HG02798 (cell line): Measurements from ENCODE around the gene ZNF626.
"Not testable (repeated sequence)": the region's sequence is repeated elsewhere in the genome, so short reads cannot be mapped to it uniquely, and the experiment has no call there.

Experiments
- ATAC-seq: cut with Tn5 transposase; IDR thresholded peaks from one replicate; pipeline ENCODE4 v1.9.1; 2021; ENCODE audit warnings: mild to moderate bottlenecking; ENCODE audit not compliant: unreplicated experiment, poor library complexity

The ZNF626 gene

GRCh38 chr19:20661150-20661819 is at the start of gene ZNF626:
Gene ZNF626, minus strand, starts transcription at chr19:20661571. Its CDS starts 125 bp downstream, at chr19:20661446.
- peak; percentile 74 for ATAC-seq

GRCh38 chr19:20669263-20669662 is 7.9 kb upstream of the ZNF626 start:
- no peak for ATAC-seq

GRCh38 chr19:20667281-20667680 is 5.9 kb upstream of the ZNF626 start:
- ATAC-seq, result no peak

- no peak for ATAC-seq
These were observed 3.8 kb upstream of the ZNF626 start for GRCh38 chr19:20664901-20665781.

GRCh38 chr19:20664475-20664874 is 3.1 kb upstream of the ZNF626 start:
- not testable (repeated sequence) for ATAC-seq

- no peak for ATAC-seq
These were observed 1.2 kb upstream of the ZNF626 start for GRCh38 chr19:20662421-20663105.

GRCh38 chr19:20660473-20661140 is 764 bp downstream of the ZNF626 start:
- no peak for ATAC-seq

GRCh38 chr19:20640545-20640944 is 20.8 kb downstream of the ZNF626 start:
- no peak for ATAC-seq

GRCh38 chr19:20640023-20640422 is 21.3 kb downstream of the ZNF626 start:
- no peak for ATAC-seq

GRCh38 chr19:20624560-20624959 is 36.8 kb downstream of the ZNF626 start:
- ATAC-seq, result not testable (repeated sequence)

- ATAC-seq, result no peak
These were observed 45.3 kb downstream of the ZNF626 start for GRCh38 chr19:20616071-20616470.

GRCh38 chr19:20614971-20615370 is 46.4 kb downstream of the ZNF626 start:
- ATAC-seq, result not testable (repeated sequence)

GRCh38 chr19:20612711-20613316 is 48.6 kb downstream of the ZNF626 start:
- no peak for ATAC-seq

- ATAC-seq, result no peak
These were observed 49.5 kb downstream of the ZNF626 start for GRCh38 chr19:20611866-20612265.

- no peak for ATAC-seq
These were observed 53.4 kb downstream of the ZNF626 start for GRCh38 chr19:20607943-20608342.
